ENCODE data around the gene SH3BP2. TPM values are rescaled to one million over a fixed set of nuclear protein-coding genes. Genes with fewer than 3 reads are reported as not detected.

SH3BP2 gene
- total RNA-seq, 1 experiment from 2014 or later: 28.1 TPM

GRCh38 chr4:2882341-2882740 lies 89.5 kb downstream of the SH3BP2 start:
- Histone ChIP-seq H3K4me1 (no peaks in the 10 kb centered on the region), H3K27me3 (no peaks in the 10 kb centered on the region), H3K36me3 (peaks cover 40% of the 10 kb centered on the region), H3K27ac (no peak overlapping the region), H3K9me3 (replicated peaks) (no peaks in the 10 kb centered on the region), H3K4me3 (no peak overlapping the region)
- DNase-seq: no peak

- Histone ChIP-seq H3K9me3 (replicated peaks) (no peaks in the 10 kb centered on the region), H3K27ac (no peak overlapping the region), H3K4me1 (no peaks in the 10 kb centered on the region), H3K4me3 (no peak overlapping the region), H3K27me3 (no peaks in the 10 kb centered on the region), H3K36me3 (peaks cover 32% of the 10 kb centered on the region)
- no peak for DNase-seq
Observed at GRCh38 chr4:2886161-2886560, 93.3 kb downstream of the SH3BP2 start.

- H3K36me3 ChIP-seq: peaks cover 28% of the 10 kb centered on the region
- no peak overlapping the region for H3K27ac ChIP-seq
- H3K4me3 ChIP-seq: no peak overlapping the region
- no peaks in the 10 kb centered on the region for H3K27me3 ChIP-seq
- no peak for DNase-seq
- H3K9me3 ChIP-seq (replicated peaks): no peaks in the 10 kb centered on the region
- no peaks in the 10 kb centered on the region for H3K4me1 ChIP-seq
Observed at GRCh38 chr4:2886622-2887021, 93.7 kb downstream of the SH3BP2 start.

GRCh38 chr4:2887343-2887742 lies 94.5 kb downstream of the SH3BP2 start:
- peaks cover 22% of the 10 kb centered on the region for H3K36me3 ChIP-seq
- DNase-seq: no peak

GRCh38 chr4:2888886-2889285 lies 96.0 kb downstream of the SH3BP2 start:
- no peaks in the 10 kb centered on the region for H3K4me1 ChIP-seq
- no peaks in the 10 kb centered on the region for H3K9me3 ChIP-seq (replicated peaks)
- no peak overlapping the region for H3K4me3 ChIP-seq
- no peak for DNase-seq
- H3K27ac ChIP-seq: no peak overlapping the region
- peaks cover 13% of the 10 kb centered on the region for H3K36me3 ChIP-seq
- H3K27me3 ChIP-seq: no peaks in the 10 kb centered on the region

More at GRCh38 chr4:2887343-2887742, 94.5 kb downstream of the SH3BP2 start:
- Histone ChIP-seq H3K9me3 (replicated peaks) (no peaks in the 10 kb centered on the region), H3K4me1 (no peaks in the 10 kb centered on the region), H3K27ac (no peak overlapping the region), H3K27me3 (no peaks in the 10 kb centered on the region), H3K4me3 (no peak overlapping the region)

Other genes with a start within 250 kb of the SH3BP2 start
- gene TNIP2, start 36.7 kb upstream of the SH3BP2 start, total RNA-seq (2014; rRNA removed; shearing (Covaris generic)): 25.8 and 28.8 TPM in 2 replicates
- 131 and 139 TPM in 2 replicates for gene ADD1, start 50.8 kb downstream of the SH3BP2 start, total RNA-seq (2014; rRNA removed; shearing (Covaris generic))
- gene NOP14, start 170.3 kb downstream of the SH3BP2 start, total RNA-seq (2014; rRNA removed; shearing (Covaris generic)): 36.6 and 39.5 TPM in 2 replicates
- 3.8 and 5.9 TPM in 2 replicates for gene GRK4, start 170.5 kb downstream of the SH3BP2 start, total RNA-seq (2014; rRNA removed; shearing (Covaris generic))